A549 (cell line): ENCODE results near the gene CEP72.

Experiments
- CTCF ChIP-seq: fragments of >200 bp; sonication (Bioruptor Twin); formaldehyde crosslinking; IDR thresholded peaks from 3 replicates; pipeline ENCODE4 v1.5.1; 2016
- MYC ChIP-seq: IDR thresholded peaks from 2 replicates; pipeline ENCODE4 v1.6.1; 2012; ENCODE audit warnings: mild to moderate bottlenecking, inconsistent platforms, low read length, improper control_type of control experiment, borderline replicate concordance
- REST ChIP-seq: fragments of 200-600 bp; sonication (generic); IDR thresholded peaks from 2 replicates; pipeline ENCODE4 v1.6.1; 2016; ENCODE audit warnings: antibody characterized with exemption, mild to moderate bottlenecking, moderate library complexity
- ZFP36 ChIP-seq: fragments of 450-650 bp; IDR thresholded peaks from 2 replicates; pipeline ENCODE4 v1.6.1; 2014; ENCODE audit warnings: borderline replicate concordance; ENCODE audit not compliant: partially characterized antibody

DNA sequence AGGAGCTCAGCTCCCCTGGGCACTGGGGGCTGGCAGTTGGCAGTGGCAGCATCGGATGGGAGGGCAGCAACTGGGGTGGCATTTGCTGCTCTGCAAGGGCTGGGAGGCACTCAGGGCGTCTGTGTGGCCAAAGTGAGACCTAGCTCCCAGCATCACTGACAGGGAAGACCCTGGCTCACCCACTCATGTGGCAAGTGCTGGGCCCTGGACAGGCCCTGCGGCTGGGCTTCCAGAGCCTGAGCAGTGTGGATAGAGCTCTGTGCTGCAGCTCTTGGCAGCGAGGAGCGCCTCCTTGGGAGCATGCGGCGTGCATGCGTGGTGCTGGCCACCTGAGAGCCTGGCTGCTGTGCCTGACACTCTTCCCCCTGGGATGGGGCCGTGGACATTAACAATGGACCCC lies 10.2 kb downstream of the CEP72 start:
- TF ChIP-seq MYC: no peak
- TF ChIP-seq CTCF: no peak
- TF ChIP-seq REST: no peak
- TF ChIP-seq ZFP36: no peak
